GM19455 (cell line): ENCODE measurements around the gene PTPRG.

Source experiments
- ATAC-seq: cut with Tn5 transposase; IDR thresholded peaks from one replicate; pipeline ENCODE4 v1.9.1; 2021; ENCODE audit not compliant: unreplicated experiment

Gene PTPRG

GRCh38 chr3:61562042-61562720 is 810 bp downstream of the PTPRG start:
- no peak for ATAC-seq

GRCh38 chr3:61562721-61563312 is 1.4 kb downstream of the PTPRG start:
- no peak for ATAC-seq

- ATAC-seq = no peak
Measured at GRCh38 chr3:61563313-61564271, 2.2 kb downstream of the PTPRG start.

GRCh38 chr3:61564395-61565059 is 3.2 kb downstream of the PTPRG start:
- ATAC-seq = no peak

GRCh38 chr3:61565569-61565968 is 4.2 kb downstream of the PTPRG start:
- no peak for ATAC-seq

- no peak for ATAC-seq
Measured at GRCh38 chr3:61568127-61568526, 6.8 kb downstream of the PTPRG start.

GRCh38 chr3:61569856-61570580 is 8.6 kb downstream of the PTPRG start:
- no peak for ATAC-seq

- no peak for ATAC-seq
Measured at GRCh38 chr3:61570813-61571212, 9.4 kb downstream of the PTPRG start.

- no peak for ATAC-seq
Measured at GRCh38 chr3:61571516-61572336, 10.4 kb downstream of the PTPRG start.

GRCh38 chr3:61572879-61573278 is 11.5 kb downstream of the PTPRG start:
- ATAC-seq = no peak

GRCh38 chr3:61573441-61573840 is 12.1 kb downstream of the PTPRG start:
- no peak for ATAC-seq

- no peak for ATAC-seq
Measured at GRCh38 chr3:61574854-61575253, 13.5 kb downstream of the PTPRG start.

GRCh38 chr3:61575893-61576292 is 14.5 kb downstream of the PTPRG start:
- ATAC-seq = no peak

- no peak for ATAC-seq
Measured at GRCh38 chr3:61577760-61578159, 16.4 kb downstream of the PTPRG start.

- no peak for ATAC-seq
Measured at GRCh38 chr3:61578667-61579367, 17.4 kb downstream of the PTPRG start.

GRCh38 chr3:61579685-61580084 is 18.3 kb downstream of the PTPRG start:
- ATAC-seq = no peak

GRCh38 chr3:61580982-61581643 is 19.7 kb downstream of the PTPRG start:
- ATAC-seq = no peak

- ATAC-seq = no peak
Measured at GRCh38 chr3:61582287-61582686, 20.9 kb downstream of the PTPRG start.

GRCh38 chr3:61582846-61583245 is 21.5 kb downstream of the PTPRG start:
- ATAC-seq = no peak
